Left lobe of liver (tissue), 2 donors: Measurements from ENCODE around the gene BCOR. TPM values are rescaled to one million over a fixed set of nuclear protein-coding genes. Genes with fewer than 3 reads are reported as not detected.

Experiments used
- ATAC-seq: fragments of 200-7000 bp; cut with Tn5 transposase; one replicate; pipeline ENCODE4 v1.9.1; 2020; ENCODE audit warnings: mild to moderate bottlenecking, moderate library complexity
- DNase-seq: peaks from one replicate; pipeline ENCODE4 v3.0.0-alpha.2; 2020; ENCODE audit warnings: low spot score
- total RNA-seq: library from RNA; stranded (reverse); gene quantifications from one replicate; pipeline ENCODE4 v1.2.1, GENCODE V29; 2021
- donor health status: DM: no; HTN: no; CAD: no; lungs with moderate emphysema.
- donor health status: DM: no; HTN: yes; CAD: no.

BCOR gene
- total RNA-seq, 1 donor from 2014 or later, result 10.5 TPM

GRCh38 chrX:40099055-40099958 lies 1.5 kb upstream of the BCOR start:
- peak; percentile 9 for ATAC-seq

DNA sequence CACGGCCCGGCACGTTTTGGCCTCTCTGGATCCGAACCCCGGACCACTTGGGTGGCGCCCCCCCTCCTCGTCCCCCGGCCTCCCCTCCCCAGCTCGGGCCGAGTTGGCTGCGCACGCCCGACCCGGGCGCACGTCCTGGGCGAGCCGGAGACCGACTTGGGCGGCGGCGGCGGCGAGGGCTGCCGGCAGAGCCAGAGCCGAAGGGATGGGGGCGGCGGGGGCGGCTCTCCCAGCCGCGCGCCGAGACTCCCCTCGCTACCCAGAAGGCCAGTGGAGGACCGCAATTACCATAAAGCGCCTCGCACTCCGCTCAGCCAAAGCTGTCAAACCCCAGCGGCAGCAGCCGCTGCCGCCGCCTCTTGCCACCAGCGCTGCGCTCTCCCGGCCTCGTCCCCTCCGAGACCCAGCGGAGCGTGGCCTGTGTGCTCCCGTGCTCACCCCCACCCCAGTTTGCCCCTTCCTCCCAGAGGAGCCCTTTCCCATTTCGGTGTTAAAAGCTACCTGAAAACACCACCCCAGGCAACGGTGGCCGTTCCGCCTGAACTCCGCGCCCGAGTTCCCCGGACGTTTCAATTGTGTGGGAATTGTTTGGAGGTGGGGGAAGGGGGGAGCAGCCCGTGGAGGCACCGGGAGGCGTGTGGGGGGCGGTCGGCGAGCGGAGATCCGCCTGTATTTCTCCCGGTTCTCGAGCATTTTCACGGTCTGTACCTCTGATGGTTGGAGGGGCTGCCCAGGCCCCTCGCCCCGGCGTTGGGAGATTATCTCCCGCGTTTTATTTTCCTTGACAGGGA lies 701 bp upstream of the BCOR start:
- DNase-seq (no peak), ATAC-seq (peak; percentile 24)

More at GRCh38 chrX:40099055-40099958, 1.5 kb upstream of the BCOR start:
- DNase-seq, result no peak

DNA sequence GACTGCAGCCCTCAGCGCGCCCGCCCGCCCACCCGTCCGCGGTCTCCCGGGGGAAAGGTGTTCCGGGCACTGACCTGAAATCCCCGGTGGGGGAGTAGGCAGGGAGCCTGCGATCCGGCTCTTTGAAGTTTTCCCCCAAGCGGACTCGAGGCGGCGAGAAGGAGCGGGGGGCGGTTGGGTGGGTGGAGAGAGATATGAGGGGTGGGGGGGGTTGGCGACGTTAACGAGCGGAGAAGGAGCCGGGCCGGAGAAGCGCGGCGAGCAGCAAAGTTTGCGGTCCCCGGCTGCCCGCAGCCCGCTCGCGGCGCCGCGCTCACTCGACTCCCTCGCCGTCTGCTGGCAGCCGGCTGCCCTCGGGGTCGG lies 636 bp downstream of the BCOR start:
- no peak for DNase-seq
- ATAC-seq, result no peak

DNA sequence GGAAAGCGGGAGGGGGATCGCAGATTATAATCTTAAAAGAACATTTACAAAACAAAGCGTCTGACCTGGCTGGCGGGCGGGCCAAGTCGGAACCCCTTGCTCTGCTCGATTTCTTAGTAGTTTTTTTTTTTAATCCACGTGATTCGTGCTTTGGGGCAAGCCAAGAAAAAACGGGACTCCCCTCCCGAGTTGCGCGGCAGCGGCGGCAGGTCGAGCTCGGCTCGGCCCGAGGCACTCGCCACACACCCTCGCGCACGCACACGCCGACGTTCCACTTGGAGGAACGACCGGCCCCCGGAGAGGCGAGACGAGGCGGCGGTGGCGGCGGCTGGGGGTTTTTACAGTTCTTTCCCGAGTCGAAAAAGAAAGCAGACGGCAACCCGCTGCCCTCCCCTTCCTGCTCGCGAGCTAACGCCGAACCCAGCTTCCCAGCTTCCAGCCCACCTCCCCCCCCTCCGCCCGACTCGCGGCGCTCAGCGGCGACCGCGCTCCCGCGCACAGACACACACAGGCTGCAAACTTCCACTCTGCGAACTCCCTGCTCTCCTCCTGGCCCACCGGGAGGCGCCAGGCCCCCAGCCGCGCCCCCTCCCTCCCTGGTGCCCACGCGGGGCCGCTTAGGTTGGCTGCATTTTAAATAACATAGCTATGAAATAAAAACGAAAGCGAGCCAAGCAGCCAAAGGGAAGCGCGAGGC lies 1.2 kb downstream of the BCOR start:
- DNase-seq (no peak), ATAC-seq (peak; percentile 18)

DNA sequence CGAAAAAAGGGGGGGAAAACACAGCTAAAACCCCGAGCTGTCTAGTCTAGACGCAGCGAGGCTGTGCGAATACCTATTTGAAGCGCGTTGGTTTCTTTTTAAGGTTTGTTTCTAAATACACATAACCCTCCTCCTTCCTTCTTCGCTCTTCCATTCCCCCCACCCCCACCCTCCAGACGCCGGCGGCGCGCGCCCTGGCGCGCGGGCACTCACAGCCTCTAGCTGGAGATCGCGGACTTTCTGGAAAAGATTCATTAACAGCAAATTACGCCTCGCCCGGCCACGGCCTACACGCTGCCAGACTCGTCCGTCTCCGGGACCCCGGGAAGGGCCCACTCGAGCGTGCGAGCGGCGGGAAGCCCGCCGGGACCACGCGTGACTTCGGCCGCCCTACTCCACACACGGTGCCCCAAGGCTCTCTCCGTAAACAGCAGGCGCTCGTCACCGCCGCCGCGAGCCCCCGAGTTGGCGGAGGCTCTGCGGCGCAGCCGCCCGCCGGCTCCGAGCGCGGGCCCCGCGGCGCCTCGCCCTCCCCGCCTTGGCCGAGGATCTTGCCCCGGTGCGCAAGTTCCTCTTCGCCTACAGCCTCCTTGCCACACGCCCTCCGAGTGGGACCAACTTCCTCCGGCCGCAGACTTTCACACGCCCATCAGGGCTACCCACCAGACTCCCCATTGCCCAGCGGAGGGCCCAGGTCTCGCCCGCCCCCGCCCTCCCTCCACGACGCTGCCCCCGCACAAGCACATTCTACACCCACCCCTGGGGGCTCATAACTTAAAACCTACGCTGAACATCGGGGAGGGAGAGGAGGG lies 2.0 kb downstream of the BCOR start:
- no peak for ATAC-seq
- DNase-seq, result no peak

- DNase-seq (no peak), ATAC-seq (no peak)
Measured at GRCh38 chrX:40094900-40095582, 2.7 kb downstream of the BCOR start.

DNA sequence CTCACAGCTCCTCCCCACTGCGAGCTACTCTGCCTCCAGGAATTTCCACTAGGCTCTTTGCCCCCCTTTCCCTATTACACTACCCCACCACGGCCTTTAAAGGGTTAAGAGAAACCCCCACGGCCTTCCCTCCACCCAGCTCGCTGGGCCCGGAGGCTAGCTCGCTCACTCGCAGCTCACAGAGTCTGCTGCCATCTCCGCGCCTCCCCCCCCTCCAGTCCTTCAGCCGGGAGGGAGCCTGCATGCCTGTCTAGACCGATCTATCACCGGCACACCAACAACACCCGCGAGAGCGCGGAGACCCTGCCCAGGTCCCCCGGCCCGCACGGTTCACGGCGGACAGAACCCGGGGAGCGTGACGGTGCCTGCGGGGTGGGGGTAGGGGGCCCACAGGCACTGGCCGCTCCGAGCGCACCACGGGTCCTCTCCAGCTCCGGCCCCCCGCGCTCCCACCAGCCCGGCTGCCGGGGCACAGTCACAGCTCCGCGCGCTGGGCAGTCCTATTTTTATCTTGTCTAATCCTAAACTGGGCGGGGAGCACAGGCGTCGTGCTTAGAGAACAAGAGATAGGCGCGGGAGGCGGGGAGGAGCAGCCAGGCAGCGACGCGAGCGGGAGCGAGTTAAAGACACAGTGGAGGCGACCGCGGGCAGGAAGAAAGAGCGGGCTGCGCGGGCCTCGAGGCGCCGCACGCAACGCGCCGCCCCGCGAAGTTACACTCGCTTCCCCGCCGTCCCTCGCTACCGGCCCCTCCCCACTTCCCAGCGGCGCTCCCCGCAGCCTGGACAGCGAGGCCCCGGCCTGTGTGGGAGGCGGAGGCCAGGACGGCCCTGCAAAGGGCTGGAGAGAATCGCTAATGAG lies 3.5 kb downstream of the BCOR start:
- ATAC-seq (peak; percentile 46), DNase-seq (peak; percentile 70)

- ATAC-seq (no peak), DNase-seq (no peak)
Measured at GRCh38 chrX:40093586-40093985, 4.2 kb downstream of the BCOR start.

DNA sequence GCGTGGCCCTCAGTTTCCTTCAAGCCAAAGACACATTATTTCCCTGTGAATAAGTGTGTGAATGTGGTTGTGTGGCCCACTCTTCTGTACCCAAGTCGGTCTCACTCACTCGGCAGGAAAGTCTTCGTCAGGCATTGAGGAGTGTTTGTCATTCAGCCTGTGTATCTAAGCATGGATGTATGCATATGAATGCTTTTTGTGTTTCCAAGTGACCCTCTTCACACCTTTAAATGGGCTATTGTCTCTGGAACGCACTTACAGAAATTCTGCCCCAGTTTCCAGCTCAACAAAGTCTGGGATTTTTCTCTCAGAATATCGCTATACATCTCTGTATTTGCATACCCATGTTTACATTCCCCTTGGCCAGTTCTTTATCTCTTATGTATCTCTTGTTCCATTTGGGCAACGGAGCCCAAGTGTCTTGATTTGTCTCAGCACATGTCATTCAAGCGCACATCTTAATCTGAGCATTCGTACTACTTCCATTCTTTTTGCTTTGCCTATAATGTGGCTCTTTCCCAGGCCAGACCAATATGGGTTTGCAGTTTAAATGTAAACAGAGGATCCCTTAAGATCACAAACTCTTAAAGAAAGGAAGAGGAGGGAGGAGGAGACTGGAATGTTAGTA lies 4.8 kb downstream of the BCOR start:
- DNase-seq, result no peak
- no peak for ATAC-seq

DNA sequence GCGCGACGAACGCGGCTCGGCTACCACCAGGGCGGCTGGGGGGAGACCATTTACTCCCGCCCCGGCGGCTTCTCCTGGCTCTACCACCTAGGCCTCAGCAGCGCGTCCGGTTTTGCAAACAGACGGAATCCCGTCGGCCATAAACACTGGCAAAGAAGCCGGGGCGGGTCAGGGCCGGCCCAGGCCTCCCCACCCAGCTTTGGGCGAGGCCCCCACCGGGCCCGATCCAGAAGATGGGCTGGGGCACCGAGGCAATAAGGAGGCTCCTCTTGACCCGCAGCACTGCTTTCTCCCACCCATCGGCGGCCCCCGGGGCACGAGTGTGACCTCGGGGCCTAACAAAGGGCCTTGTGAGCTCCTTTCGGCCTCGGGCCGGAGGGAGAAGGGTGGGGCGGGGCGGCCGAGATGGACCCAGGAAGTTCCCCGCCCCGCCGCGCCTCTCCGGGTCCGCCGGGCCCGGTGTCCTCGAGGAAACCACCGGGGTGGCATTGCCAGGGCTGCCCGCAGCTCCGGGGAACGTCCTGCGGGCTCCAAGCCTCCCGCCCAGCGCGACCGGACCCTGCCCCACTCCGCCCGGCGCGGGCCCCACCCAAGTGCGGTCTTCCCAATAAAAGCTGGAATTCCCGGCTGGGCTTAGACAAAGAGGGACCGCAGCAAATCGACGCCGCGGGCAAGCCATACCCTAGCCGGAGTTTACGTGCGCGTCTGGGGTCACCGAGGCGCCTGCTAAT lies 5.9 kb downstream of the BCOR start:
- DNase-seq (no peak), ATAC-seq (no peak)

DNA sequence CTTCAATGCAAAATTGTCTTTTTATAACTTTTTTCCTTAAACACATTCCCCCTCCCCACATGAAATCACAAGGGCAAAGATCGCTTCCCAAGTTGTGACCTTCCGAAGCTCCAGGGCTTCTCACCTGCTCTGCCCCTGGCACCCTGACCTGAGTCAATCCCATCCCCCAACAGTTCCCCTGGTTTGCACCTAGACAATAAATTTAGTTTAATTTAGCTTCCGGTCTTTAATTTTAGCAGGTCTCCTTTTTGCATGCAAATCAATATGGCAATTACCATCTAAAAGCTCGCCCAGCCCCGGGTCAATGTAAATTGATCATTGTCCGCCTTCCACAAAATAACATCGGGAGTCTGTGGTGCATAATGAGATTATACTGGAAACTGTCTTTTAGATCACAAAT lies 6.8 kb downstream of the BCOR start:
- ATAC-seq (no peak), DNase-seq (no peak)

GRCh38 chrX:40090050-40090804 lies 7.5 kb downstream of the BCOR start:
- peak; percentile 54 for ATAC-seq
- no peak for DNase-seq

GRCh38 chrX:40088803-40089540 lies 8.8 kb downstream of the BCOR start:
- ATAC-seq, result no peak
- DNase-seq, result no peak

- ATAC-seq (no peak), DNase-seq (no peak)
Measured at GRCh38 chrX:40088299-40088625, 9.5 kb downstream of the BCOR start.

GRCh38 chrX:40087425-40088298 lies 10.1 kb downstream of the BCOR start:
- no peak for ATAC-seq
- no peak for DNase-seq
